Activated CD8-positive, alpha-beta memory T cell treated with anti-CD3 and anti-CD28 coated beads, Interleukin-2, amount 50 U/mL, for 1 hour (primary cell): ENCODE measurements around the gene GP1BB.

Experiments
- DNase-seq: peaks from one replicate; pipeline ENCODE4 v3.0.0-alpha.2; 2020; ENCODE audit errors: extremely low read depth

The GP1BB gene

GRCh38 chr22:19742160-19743066, 19.1 kb downstream of the GP1BB start:
- no peak for DNase-seq

- DNase-seq: no peak
These were observed 19.7 kb downstream of the GP1BB start for GRCh38 chr22:19743081-19743480.

GRCh38 chr22:19743651-19744050, 20.3 kb downstream of the GP1BB start:
- no peak for DNase-seq

GRCh38 chr22:19744350-19745006, 21.1 kb downstream of the GP1BB start:
- DNase-seq: no peak

GRCh38 chr22:19745155-19746101, 22.1 kb downstream of the GP1BB start:
- DNase-seq: no peak

- no peak for DNase-seq
These were observed 23.4 kb downstream of the GP1BB start for GRCh38 chr22:19746726-19747125.

GRCh38 chr22:19747551-19747950, 24.2 kb downstream of the GP1BB start:
- no peak for DNase-seq

- no peak for DNase-seq
These were observed 24.8 kb downstream of the GP1BB start for GRCh38 chr22:19748139-19748538.

GRCh38 chr22:19748991-19749664, 25.8 kb downstream of the GP1BB start:
- DNase-seq: no peak

GRCh38 chr22:19749876-19750275, 26.5 kb downstream of the GP1BB start:
- no peak for DNase-seq

GRCh38 chr22:19750507-19751490, 27.5 kb downstream of the GP1BB start:
- DNase-seq: no peak

- no peak for DNase-seq
These were observed 28.3 kb downstream of the GP1BB start for GRCh38 chr22:19751497-19752245.

- no peak for DNase-seq
These were observed 29.9 kb downstream of the GP1BB start for GRCh38 chr22:19753090-19753842.

GRCh38 chr22:19753996-19754700, 30.8 kb downstream of the GP1BB start:
- no peak for DNase-seq

GRCh38 chr22:19754701-19755144, 31.4 kb downstream of the GP1BB start:
- no peak for DNase-seq

GRCh38 chr22:19755145-19755710, 31.9 kb downstream of the GP1BB start:
- no peak for DNase-seq

GRCh38 chr22:19755722-19756287, 32.5 kb downstream of the GP1BB start:
- DNase-seq: no peak
